ENCODE measurements around the gene SPANXA2. TPM values are rescaled to one million over a fixed set of nuclear protein-coding genes. Genes with fewer than 3 reads are reported as not detected.

Gene SPANXA2
- total RNA-seq, 1 experiment from 2014 or later, result not detected

- intact Hi-C loops (cut with micrococcal nuclease; ENCODE audit: unreplicated experiment), result no loop called here
- CTCF ChIA-PET, result no interaction called here
Measured at GRCh38 chrX:141619336-141619735, 29.8 kb downstream of the SPANXA2 start.

GRCh38 chrX:141632124-141632523 is 42.6 kb downstream of the SPANXA2 start:
- no peak for ATAC-seq
- in situ Hi-C loops (cut with HindIII; ENCODE audit: low pct_unique_long_range_greater_than_20kb, low sequenced_read_pairs), result no loop called here

More at GRCh38 chrX:141619336-141619735, 29.8 kb downstream of the SPANXA2 start:
- TF ChIP-seq CTCF (IDR thresholded peaks at IDR 0.05) (no peak), REST (IDR thresholded peaks at IDR 0.05; ENCODE audit: insufficient read depth in 1 of 2, low read depth in 2 of 2, low read length in 1 of 2) (no peak), SIN3A (IDR thresholded peaks at IDR 0.05; ENCODE audit: borderline replicate concordance, insufficient read depth, low read depth, low read length) (no peak), POLR2AphosphoS5 (IDR thresholded peaks at IDR 0.05; ENCODE audit: low read depth, low read length) (no peak), TCF7L2 (IDR thresholded peaks at IDR 0.05; ENCODE audit: low read depth, low read length) (no peak)
- Histone ChIP-seq H3K36me3 (ENCODE audit: control insufficient read depth, insufficient read depth, low read length) (no peaks in the 10 kb centered on the region), H3K9me3 (ENCODE audit: control insufficient read depth, insufficient read depth, low read depth, low read length) (no peaks in the 10 kb centered on the region), H3K4me3 (ENCODE audit: low read depth in 2 of 2, low read length in 2 of 2) (no peak overlapping the region), H3K27me3 (ENCODE audit: control insufficient read depth, insufficient read depth, low read length) (no peaks in the 10 kb centered on the region), H3K27ac (ENCODE audit: low read length) (no peak overlapping the region), H3K4me1 (ENCODE audit: control insufficient read depth, insufficient read depth, low read length) (no peaks in the 10 kb centered on the region)
- POLR2A ChIA-PET, result no interaction called here
- no peak for DNase-seq (ENCODE audit: low read depth, low spot score)
- no TSS peak for BruUV-seq (replicated peaks)
- ATAC-seq, result no peak
- in situ Hi-C loops (cut with HindIII; ENCODE audit: low pct_unique_long_range_greater_than_20kb, low sequenced_read_pairs), result no loop called here

GRCh38 chrX:141638550-141638949 is 49.0 kb downstream of the SPANXA2 start:
- Histone ChIP-seq H3K27ac (ENCODE audit: low read length) (no peak overlapping the region), H3K4me3 (ENCODE audit: low read depth in 2 of 2, low read length in 2 of 2) (no peak overlapping the region), H3K4me1 (ENCODE audit: control insufficient read depth, insufficient read depth, low read length) (no peaks in the 10 kb centered on the region), H3K9me3 (ENCODE audit: control insufficient read depth, insufficient read depth, low read depth, low read length) (no peaks in the 10 kb centered on the region), H3K27me3 (ENCODE audit: control insufficient read depth, insufficient read depth, low read length) (no peaks in the 10 kb centered on the region), H3K36me3 (ENCODE audit: control insufficient read depth, insufficient read depth, low read length) (no peaks in the 10 kb centered on the region)
- CTCF ChIA-PET, result no interaction called here
- ATAC-seq (no peak), DNase-seq (ENCODE audit: low read depth, low spot score) (no peak)
- BruUV-seq (replicated peaks), result no TSS peak
- in situ Hi-C loops (cut with HindIII; ENCODE audit: low pct_unique_long_range_greater_than_20kb, low sequenced_read_pairs), result no loop called here
- POLR2A ChIA-PET, result no interaction called here
- intact Hi-C loops (cut with micrococcal nuclease; ENCODE audit: unreplicated experiment), result no loop called here
- no peak for TF ChIP-seq CTCF (IDR thresholded peaks at IDR 0.05)
- no peak for TF ChIP-seq REST (IDR thresholded peaks at IDR 0.05; ENCODE audit: insufficient read depth in 1 of 2, low read depth in 2 of 2, low read length in 1 of 2)
- TF ChIP-seq TCF7L2 (IDR thresholded peaks at IDR 0.05; ENCODE audit: low read depth, low read length), result no peak

More at GRCh38 chrX:141632124-141632523, 42.6 kb downstream of the SPANXA2 start:
- no peaks in the 10 kb centered on the region for H3K9me3 ChIP-seq (ENCODE audit: control insufficient read depth, insufficient read depth, low read depth, low read length)
- ChIA-PET POLR2A (no interaction called here), CTCF (no interaction called here)
- no peaks in the 10 kb centered on the region for H3K27me3 ChIP-seq (ENCODE audit: control insufficient read depth, insufficient read depth, low read length)
- H3K36me3 ChIP-seq (ENCODE audit: control insufficient read depth, insufficient read depth, low read length), result no peaks in the 10 kb centered on the region
- TF ChIP-seq SIN3A (IDR thresholded peaks at IDR 0.05; ENCODE audit: borderline replicate concordance, insufficient read depth, low read depth, low read length), result no peak
- H3K4me1 ChIP-seq (ENCODE audit: control insufficient read depth, insufficient read depth, low read length), result no peaks in the 10 kb centered on the region
- DNase-seq (ENCODE audit: low read depth, low spot score), result no peak
- no peak overlapping the region for H3K27ac ChIP-seq (ENCODE audit: low read length)
- H3K4me3 ChIP-seq (ENCODE audit: low read depth in 2 of 2, low read length in 2 of 2), result no peak overlapping the region
- intact Hi-C loops (cut with micrococcal nuclease; ENCODE audit: unreplicated experiment), result no loop called here
- BruUV-seq (replicated peaks), result no TSS peak
